GM23248 (cell line): ENCODE results near the gene KRTAP4-1. TPM values are rescaled to one million over a fixed set of nuclear protein-coding genes. Genes with fewer than 3 reads are reported as not detected.
"Not testable (repeated sequence)": the region's sequence is repeated elsewhere in the genome, so short reads cannot be mapped to it uniquely, and the experiment has no call there.

Experiments used
- DNase-seq: peaks from one replicate; pipeline ENCODE4 v3.0.0-alpha.2; 2015
- H2AFZ ChIP-seq: fragments of 200-600 bp; sonication (generic); 2 replicates; pipeline ENCODE4 v1.6.1; 2016; ENCODE audit warnings: antibody characterized with exemption
- H3F3A ChIP-seq: fragments of 200-600 bp; sonication (generic); 2 replicates; pipeline ENCODE4 v1.6.1; 2016; ENCODE audit warnings: mild to moderate bottlenecking, antibody characterized with exemption, mixed run types; ENCODE audit not compliant: insufficient read depth
- H3K27ac ChIP-seq: fragments of 200-600 bp; sonication (generic); 2 replicates; pipeline ENCODE4 v1.5.1; 2016; ENCODE audit warnings: mild to moderate bottlenecking
- H3K27me3 ChIP-seq: fragments of 200-600 bp; sonication (generic); replicated peaks from 2 replicates; pipeline ENCODE4 v1.6.1; 2016; ENCODE audit warnings: mild to moderate bottlenecking; ENCODE audit not compliant: insufficient read depth
- H3K36me3 ChIP-seq: fragments of 200-600 bp; sonication (generic); 2 replicates; pipeline ENCODE4 v1.6.1; 2016; ENCODE audit warnings: low read depth, mild to moderate bottlenecking
- H3K4me1 ChIP-seq: fragments of 200-600 bp; sonication (generic); 2 replicates; pipeline ENCODE4 v1.6.1; 2016; ENCODE audit warnings: mild to moderate bottlenecking; ENCODE audit not compliant: insufficient read depth
- H3K4me2 ChIP-seq: fragments of 200-600 bp; sonication (generic); one replicate; pipeline ENCODE4 v1.6.1; 2016; ENCODE audit warnings: mild to moderate bottlenecking; ENCODE audit not compliant: unreplicated experiment
- H3K4me3 ChIP-seq: fragments of 200-600 bp; sonication (generic); 2 replicates; pipeline ENCODE4 v1.5.1; 2016; ENCODE audit warnings: mild to moderate bottlenecking
- H3K79me2 ChIP-seq: fragments of 200-600 bp; sonication (generic); 2 replicates; pipeline ENCODE4 v1.6.1; 2016; ENCODE audit warnings: mild to moderate bottlenecking; ENCODE audit not compliant: insufficient read depth
- H3K9ac ChIP-seq: fragments of 200-600 bp; sonication (generic); 2 replicates; pipeline ENCODE4 v1.6.1; 2016; ENCODE audit warnings: mild to moderate bottlenecking
- H3K9me2 ChIP-seq: fragments of 200-600 bp; sonication (generic); 2 replicates; pipeline ENCODE4 v1.6.1; 2016; ENCODE audit warnings: mixed run types, mild to moderate bottlenecking, moderate library complexity; ENCODE audit not compliant: insufficient read depth
- H3K9me3 ChIP-seq: fragments of 200-600 bp; sonication (generic); one replicate; pipeline ENCODE4 v1.6.1; 2017; ENCODE audit warnings: low read depth
- H4K20me1 ChIP-seq: fragments of 200-600 bp; sonication (generic); 2 replicates; pipeline ENCODE4 v1.6.0; 2016; ENCODE audit not compliant: insufficient read depth
- EZH2 ChIP-seq: fragments of 200-600 bp; sonication (generic); IDR thresholded peaks from 2 replicates; pipeline ENCODE4 v1.6.1; 2018; ENCODE audit warnings: antibody characterized with exemption, mild to moderate bottlenecking; ENCODE audit not compliant: insufficient read depth, poor library complexity, severe bottlenecking
- EZH2phosphoT487 ChIP-seq: fragments of 200-600 bp; sonication (generic); IDR thresholded peaks from 2 replicates; pipeline ENCODE4 v1.6.1; 2018; ENCODE audit warnings: antibody characterized with exemption, moderate library complexity, mild to moderate bottlenecking, low read depth; ENCODE audit not compliant: insufficient read depth
- WGBS, 2 experiments: methylation state at CpG; one replicate each; pipeline ENCODE4 v1.1.6; 2015 to 2017; ENCODE audit warnings: low lambda C conversion rate in 2 of 2, low coverage in 1 of 2; ENCODE audit errors: missing lambda C conversion rate in 2 of 2; 5-methylcytosine and 5-hydroxymethylcytosine counted together
- in situ Hi-C: fragments of 300-500 bp; cut with MboI; formaldehyde crosslinking; loops from 2 replicates; pipeline ENCODE4 v1.15.0; 2020
- polyA plus RNA-seq: library from polyadenylated mRNA; unstranded; fragments of >200 nt; fragmentation: Nextera tagmentation; extraction: Ambion mirVana; gene quantifications from 2 replicates; pipeline ENCODE4 v1.2.1, GENCODE V29; 2016
- total RNA-seq: library from RNA; depleted of rRNA; stranded (reverse); fragments of >200 nt; shearing (Covaris generic); gene quantifications from 2 replicates; pipeline ENCODE4 v1.2.3, GENCODE V29; 2014

Gene KRTAP4-1
- total and polyA plus RNA-seq, 2 experiments from 2014 or later = not detected

GRCh38 chr17:41167561-41167960 is 17.1 kb downstream of the KRTAP4-1 start:
- DNase-seq = no peak
- 87 to 93% methylated on average over 7 of the region's 7 CpGs for WGBS, 2 experiments
- no peaks in the 10 kb centered on the region for H3K79me2 ChIP-seq
- H3K9ac ChIP-seq = no peak overlapping the region
- no peaks in the 10 kb centered on the region for H3K9me3 ChIP-seq
- H3K27me3 ChIP-seq = no peaks in the 10 kb centered on the region
- no peak overlapping the region for H2AFZ ChIP-seq
- H3K4me3 ChIP-seq = no peak overlapping the region
- peaks cover 3% of the 10 kb centered on the region; the same call in 1 of the 2 replicates for H3K4me1 ChIP-seq
- no peaks in the 10 kb centered on the region for H3F3A ChIP-seq
- no peak overlapping the region for H3K4me2 ChIP-seq
- TF ChIP-seq EZH2 (no peak), EZH2phosphoT487 (no peak)
- no peaks in the 10 kb centered on the region for H3K9me2 ChIP-seq
- H4K20me1 ChIP-seq = no peaks in the 10 kb centered on the region
- in situ Hi-C loops = no loop called here
- H3K36me3 ChIP-seq = no peaks in the 10 kb centered on the region
- H3K27ac ChIP-seq = no peak overlapping the region

GRCh38 chr17:41163828-41164227 is 20.9 kb downstream of the KRTAP4-1 start:
- in situ Hi-C loops = no loop called here
- WGBS, 2 experiments = 80% methylated on average over 7 of the region's 7 CpGs
- Histone ChIP-seq H3K9me3 (no peaks in the 10 kb centered on the region), H3K4me2 (no peak overlapping the region), H3F3A (no peaks in the 10 kb centered on the region), H3K36me3 (no peaks in the 10 kb centered on the region), H2AFZ (no peak overlapping the region), H3K27me3 (no peaks in the 10 kb centered on the region), H3K4me1 (no peaks in the 10 kb centered on the region), H4K20me1 (no peaks in the 10 kb centered on the region), H3K9me2 (no peaks in the 10 kb centered on the region), H3K4me3 (no peak overlapping the region), H3K9ac (no peak overlapping the region), H3K79me2 (no peaks in the 10 kb centered on the region), H3K27ac (no peak overlapping the region)
- TF ChIP-seq EZH2 (no peak), EZH2phosphoT487 (no peak)
- peak; percentile 9 for DNase-seq

GRCh38 chr17:41160648-41161047 is 24.1 kb downstream of the KRTAP4-1 start, which contains the start of gene KRTAP4-4:
Gene KRTAP4-4, minus strand, starts transcription at chr17:41160748. Its CDS starts 57 bp downstream, at chr17:41160691.
- Histone ChIP-seq H4K20me1 (no peaks in the 10 kb centered on the region), H3K79me2 (no peaks in the 10 kb centered on the region), H3K27ac (no peak within 1 kb of the TSS), H3K4me1 (no peaks in the 10 kb centered on the region), H2AFZ (no peak within 1 kb of the TSS), H3K27me3 (no peaks in the 10 kb centered on the region), H3K9me2 (no peaks in the 10 kb centered on the region), H3K4me3 (no peak within 1 kb of the TSS), H3F3A (no peaks in the 10 kb centered on the region), H3K9ac (no peak within 1 kb of the TSS), H3K4me2 (no peak within 1 kb of the TSS), H3K9me3 (no peaks in the 10 kb centered on the region), H3K36me3 (no peaks in the 10 kb centered on the region)
- in situ Hi-C loops = no loop called here
- TF ChIP-seq EZH2 (no peak), EZH2phosphoT487 (no peak)
- DNase-seq = no peak
- WGBS, 2 experiments = 95 to 100% methylated on average over 1 of the region's 1 CpG

DNA sequence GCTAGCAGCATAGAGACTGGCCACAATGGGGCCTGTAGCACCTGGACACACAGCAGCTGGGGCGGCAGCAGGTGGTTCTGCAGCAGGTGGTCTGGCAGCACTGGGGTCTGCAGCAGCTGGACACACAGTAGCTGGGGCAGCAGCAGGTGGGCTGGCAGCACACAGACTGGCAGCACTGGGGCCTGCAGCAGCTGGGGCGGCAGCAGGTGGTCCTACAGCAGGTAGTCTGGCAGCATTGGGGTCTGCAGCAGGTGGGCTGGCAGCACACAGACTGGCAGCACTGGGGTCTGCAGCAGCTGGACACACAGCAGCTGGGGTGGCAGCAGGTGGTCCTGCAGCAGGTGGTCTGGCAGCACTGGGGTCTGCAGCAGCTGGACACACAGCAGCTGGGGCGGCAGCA is 24.5 kb downstream of the KRTAP4-1 start:
- H3K9me2 ChIP-seq, H3K4me2 ChIP-seq, H3K4me3 ChIP-seq, H3K79me2 ChIP-seq, H3K27me3 ChIP-seq, H4K20me1 ChIP-seq, H3K9me3 ChIP-seq, DNase-seq, H2AFZ ChIP-seq, H3K9ac ChIP-seq, H3K36me3 ChIP-seq, H3F3A ChIP-seq, in situ Hi-C loops, H3K4me1 ChIP-seq, H3K27ac ChIP-seq: not testable (repeated sequence)
- WGBS, 2 experiments = 72 to 93% methylated on average over 2 to 3 of the region's 3 CpGs

DNA sequence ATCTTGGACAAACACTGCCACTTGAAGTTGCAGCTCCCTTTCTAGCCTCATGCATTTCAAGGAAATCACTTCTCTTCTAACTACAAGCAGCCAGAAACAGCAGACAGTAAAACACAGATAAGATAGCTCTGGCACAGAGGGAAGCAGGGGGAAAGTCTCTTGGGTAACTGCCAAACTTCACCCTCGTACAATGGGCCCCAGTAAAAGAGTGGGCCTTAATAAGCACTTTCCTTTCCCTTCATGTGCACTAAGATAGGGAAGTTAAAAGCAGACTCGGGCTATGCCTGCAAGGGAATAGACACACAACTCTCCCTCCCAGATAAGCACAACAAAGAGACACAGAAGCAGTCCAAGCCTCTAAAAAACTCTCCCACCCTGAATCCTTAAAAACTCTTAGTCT is 30.9 kb downstream of the KRTAP4-1 start:
- 64 to 65% methylated on average over 2 of the region's 2 CpGs for WGBS, 2 experiments
- TF ChIP-seq EZH2phosphoT487 (no peak), EZH2 (no peak)
- no peak for DNase-seq
- no peaks in the 10 kb centered on the region for H3F3A ChIP-seq
- no peak overlapping the region for H3K27ac ChIP-seq
- no peaks in the 10 kb centered on the region for H3K4me1 ChIP-seq
- no peak overlapping the region for H3K9ac ChIP-seq
- no peaks in the 10 kb centered on the region for H3K36me3 ChIP-seq
- no peak overlapping the region for H3K4me3 ChIP-seq
- no peaks in the 10 kb centered on the region for H3K9me3 ChIP-seq
- H3K9me2 ChIP-seq = no peaks in the 10 kb centered on the region
- no peaks in the 10 kb centered on the region for H3K79me2 ChIP-seq
- in situ Hi-C loops = no loop called here
- H2AFZ ChIP-seq = no peak overlapping the region
- no peaks in the 10 kb centered on the region for H3K27me3 ChIP-seq
- no peak overlapping the region for H3K4me2 ChIP-seq
- no peaks in the 10 kb centered on the region for H4K20me1 ChIP-seq
